Epithelial cell of esophagus (primary cell): ENCODE results near the gene P3H1.

Source experiments
- DNase-seq: peaks from one replicate; pipeline ENCODE4 v3.0.0; 2010; ENCODE audit warnings: low read depth
- H3K4me3 ChIP-seq: 2 replicates; pipeline ENCODE4 v1.5.1; 2011; ENCODE audit warnings: mild to moderate bottlenecking, low read length, control low read depth
- TF ChIP-seq, protein P1 (sequence below): IDR thresholded peaks from 2 replicates; pipeline ENCODE4 v1.5.1; 2011; ENCODE audit warnings: low read depth, mild to moderate bottlenecking, low read length, control low read depth, inconsistent platforms; ENCODE audit not compliant: insufficient read depth; ENCODE audit errors: missing control alignments

Gene P3H1

GRCh38 chr1:42765269-42765668 lies 1.6 kb downstream of the P3H1 start:
- peak overlapping the region; percentile 88 for H3K4me3 ChIP-seq
- TF ChIP-seq, protein P1, sequence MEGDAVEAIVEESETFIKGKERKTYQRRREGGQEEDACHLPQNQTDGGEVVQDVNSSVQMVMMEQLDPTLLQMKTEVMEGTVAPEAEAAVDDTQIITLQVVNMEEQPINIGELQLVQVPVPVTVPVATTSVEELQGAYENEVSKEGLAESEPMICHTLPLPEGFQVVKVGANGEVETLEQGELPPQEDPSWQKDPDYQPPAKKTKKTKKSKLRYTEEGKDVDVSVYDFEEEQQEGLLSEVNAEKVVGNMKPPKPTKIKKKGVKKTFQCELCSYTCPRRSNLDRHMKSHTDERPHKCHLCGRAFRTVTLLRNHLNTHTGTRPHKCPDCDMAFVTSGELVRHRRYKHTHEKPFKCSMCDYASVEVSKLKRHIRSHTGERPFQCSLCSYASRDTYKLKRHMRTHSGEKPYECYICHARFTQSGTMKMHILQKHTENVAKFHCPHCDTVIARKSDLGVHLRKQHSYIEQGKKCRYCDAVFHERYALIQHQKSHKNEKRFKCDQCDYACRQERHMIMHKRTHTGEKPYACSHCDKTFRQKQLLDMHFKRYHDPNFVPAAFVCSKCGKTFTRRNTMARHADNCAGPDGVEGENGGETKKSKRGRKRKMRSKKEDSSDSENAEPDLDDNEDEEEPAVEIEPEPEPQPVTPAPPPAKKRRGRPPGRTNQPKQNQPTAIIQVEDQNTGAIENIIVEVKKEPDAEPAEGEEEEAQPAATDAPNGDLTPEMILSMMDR, result no peak
- DNase-seq, result no peak

GRCh38 chr1:42762269-42762668 lies 4.6 kb downstream of the P3H1 start:
- TF ChIP-seq, protein P1, result no peak
- H3K4me3 ChIP-seq, result no peak overlapping the region
- no peak for DNase-seq

DNA sequence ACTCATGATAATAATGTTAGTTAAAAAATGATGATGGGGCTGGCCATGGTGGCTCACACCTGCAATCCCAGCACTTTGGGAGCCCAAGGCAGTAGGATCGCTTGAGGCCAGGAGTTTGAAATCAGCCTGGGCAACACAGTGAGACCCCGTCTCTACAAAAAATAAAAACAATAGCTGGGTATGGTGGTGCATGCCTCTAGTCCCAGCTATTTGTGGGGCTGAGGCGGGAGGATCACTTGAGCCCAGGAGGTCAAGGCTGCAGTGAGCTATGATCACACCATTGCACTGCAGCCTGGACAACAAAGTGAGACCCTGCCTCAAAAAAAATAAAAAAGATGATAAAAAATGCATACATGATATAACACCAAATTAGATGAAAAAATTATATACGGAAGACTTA lies 5.3 kb downstream of the P3H1 start:
- no peak for DNase-seq
- H3K4me3 ChIP-seq, result no peak overlapping the region
- TF ChIP-seq, protein P1, result no peak

- no peak overlapping the region for H3K4me3 ChIP-seq
- no peak for DNase-seq
- TF ChIP-seq, protein P1, result no peak
Measured at GRCh38 chr1:42759114-42759513, 7.7 kb downstream of the P3H1 start.

DNA sequence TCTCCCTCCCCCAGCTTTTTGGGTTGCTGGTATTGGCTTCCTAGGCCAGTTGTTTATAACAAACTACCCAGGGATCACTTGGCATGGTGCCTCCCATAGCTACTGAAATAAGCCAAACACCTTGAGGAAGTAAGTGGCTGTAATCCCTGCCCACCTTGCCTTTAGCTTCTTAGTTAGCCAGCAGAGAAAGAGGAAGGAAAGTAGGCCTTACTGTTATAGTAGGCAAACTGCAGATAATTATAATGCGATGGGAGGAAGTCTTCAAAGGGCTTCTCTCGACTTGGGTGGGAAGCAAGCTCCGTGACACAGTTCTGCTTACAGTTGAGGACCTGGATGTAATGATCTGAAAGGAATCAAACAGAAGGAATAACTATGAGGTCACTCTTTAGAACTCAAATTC lies 8.2 kb downstream of the P3H1 start:
- H3K4me3 ChIP-seq, result no peak overlapping the region
- DNase-seq, result no peak
- TF ChIP-seq, protein P1, result no peak

GRCh38 chr1:42757892-42758275 lies 8.9 kb downstream of the P3H1 start:
- peak; percentile 68 for DNase-seq
- TF ChIP-seq, protein P1, result no peak
- H3K4me3 ChIP-seq, result no peak overlapping the region
